ENCODE data around the gene ARHGAP6.

DNA sequence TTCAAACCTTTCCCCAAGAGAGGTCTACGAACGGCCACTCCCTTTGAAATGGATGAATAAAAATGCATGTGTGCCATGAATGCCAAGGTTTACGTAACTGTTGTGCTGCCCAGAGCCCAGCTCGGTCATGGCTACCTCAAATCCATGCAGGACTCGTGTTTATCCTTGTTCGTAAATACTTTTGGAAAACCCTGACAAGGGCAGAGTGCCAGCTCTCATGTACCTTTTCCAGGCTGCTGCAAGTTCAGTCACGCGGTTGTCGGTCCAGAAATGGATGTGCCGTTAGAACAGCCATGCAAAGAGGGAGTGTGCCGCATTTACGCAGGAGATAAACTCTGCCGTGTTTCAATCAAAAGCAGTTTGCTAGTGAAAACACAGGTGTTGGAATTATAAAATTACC, 249.1 kb downstream of the ARHGAP6 start:
- TF ChIP-seq POLR2AphosphoS5 (IDR thresholded peaks at IDR 0.05; ENCODE audit: borderline replicate concordance, low read depth, low read length) (no peak), EZH2 (IDR thresholded peaks at IDR 0.05) (no peak), FOXP2 (optimal IDR thresholded peaks at IDR 0.05; ENCODE audit: control extremely low read depth, extremely low read length, insufficient read depth) (no peak)

Measured in SK-N-MC (cell line).